Stimulated activated memory B cell treated with anti-CD40 and anti-IgM and Interleukin-4, amounts not matched to agents 10 μg/mL and 1 μg/mL and 100 μg/mL, for 72 hours (primary cell): Measurements from ENCODE around the gene ATP5PD.
A peak's percentile ranks its signal among the peaks of the same experiment; 100 is the strongest.
"Not testable (repeated sequence)": the region's sequence is repeated elsewhere in the genome, so short reads cannot be mapped to it uniquely, and the experiment has no call there.

Experiments
- ATAC-seq: fragments of 150-1000 bp; cut with Tn5 transposase; 2 replicates; pipeline ENCODE4 v1.10.0; 2021
- H3K27ac Mint-ChIP-seq: one replicate; pipeline ENCODE4 v1.8.0; 2022; ENCODE audit warnings: mild to moderate bottlenecking, mixed read lengths
- H3K27me3 Mint-ChIP-seq: one replicate; pipeline ENCODE4 v1.8.0; 2022; ENCODE audit warnings: mixed read lengths
- H3K36me3 Mint-ChIP-seq: one replicate; pipeline ENCODE4 v1.8.0; 2022; ENCODE audit warnings: mixed read lengths
- H3K4me1 Mint-ChIP-seq: one replicate; pipeline ENCODE4 v1.8.0; 2022; ENCODE audit warnings: mixed read lengths
- H3K4me3 Mint-ChIP-seq: one replicate; pipeline ENCODE4 v1.8.0; 2022; ENCODE audit warnings: mild to moderate bottlenecking, moderate library complexity, mixed read lengths
- H3K9me3 Mint-ChIP-seq: one replicate; pipeline ENCODE4 v1.8.0; 2022; ENCODE audit warnings: mixed read lengths

Gene ATP5PD

GRCh38 chr17:75045946-75046406 is 793 bp downstream of the ATP5PD start:
- H3K9me3 Mint-ChIP-seq, ATAC-seq, H3K27me3 Mint-ChIP-seq: not testable (repeated sequence)
- peaks cover 11% of the 10 kb centered on the region for H3K36me3 Mint-ChIP-seq
- H3K4me1 Mint-ChIP-seq, result peaks cover 32% of the 10 kb centered on the region
- H3K4me3 Mint-ChIP-seq, result peak overlapping the region; percentile 99
- H3K27ac Mint-ChIP-seq, result peak overlapping the region; percentile 95

DNA sequence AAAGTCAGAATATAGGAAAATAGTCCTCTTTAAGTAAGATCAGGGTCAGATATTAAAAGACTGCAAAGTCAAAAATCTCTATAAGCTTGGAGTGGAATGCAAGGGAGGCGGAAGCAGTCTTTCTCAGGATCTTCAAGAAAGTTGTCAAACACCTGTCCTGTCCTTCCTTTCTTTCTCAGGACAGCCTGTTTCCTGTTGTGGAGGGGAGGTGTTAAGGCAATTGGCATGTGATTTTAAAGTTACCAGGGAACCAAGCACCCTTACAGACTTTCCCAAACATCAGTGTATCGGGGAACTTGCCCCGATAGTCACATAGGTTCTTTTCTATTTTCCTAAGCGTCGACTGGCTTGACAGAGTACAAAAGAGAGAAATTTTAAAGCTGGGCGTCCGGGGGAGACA is 2.1 kb downstream of the ATP5PD start:
- no peak overlapping the region for H3K4me3 Mint-ChIP-seq
- no peak for ATAC-seq
- H3K36me3 Mint-ChIP-seq, result peaks cover 23% of the 10 kb centered on the region
- peaks cover 32% of the 10 kb centered on the region for H3K4me1 Mint-ChIP-seq
- H3K9me3 Mint-ChIP-seq, result no peaks in the 10 kb centered on the region
- no peaks in the 10 kb centered on the region for H3K27me3 Mint-ChIP-seq
- H3K27ac Mint-ChIP-seq, result no peak overlapping the region

GRCh38 chr17:75043789-75044188 is 3.0 kb downstream of the ATP5PD start:
- not testable (repeated sequence) for H3K27ac Mint-ChIP-seq, H3K27me3 Mint-ChIP-seq, H3K9me3 Mint-ChIP-seq, H3K4me3 Mint-ChIP-seq, ATAC-seq
- peaks cover 30% of the 10 kb centered on the region for H3K36me3 Mint-ChIP-seq
- peaks cover 32% of the 10 kb centered on the region for H3K4me1 Mint-ChIP-seq

DNA sequence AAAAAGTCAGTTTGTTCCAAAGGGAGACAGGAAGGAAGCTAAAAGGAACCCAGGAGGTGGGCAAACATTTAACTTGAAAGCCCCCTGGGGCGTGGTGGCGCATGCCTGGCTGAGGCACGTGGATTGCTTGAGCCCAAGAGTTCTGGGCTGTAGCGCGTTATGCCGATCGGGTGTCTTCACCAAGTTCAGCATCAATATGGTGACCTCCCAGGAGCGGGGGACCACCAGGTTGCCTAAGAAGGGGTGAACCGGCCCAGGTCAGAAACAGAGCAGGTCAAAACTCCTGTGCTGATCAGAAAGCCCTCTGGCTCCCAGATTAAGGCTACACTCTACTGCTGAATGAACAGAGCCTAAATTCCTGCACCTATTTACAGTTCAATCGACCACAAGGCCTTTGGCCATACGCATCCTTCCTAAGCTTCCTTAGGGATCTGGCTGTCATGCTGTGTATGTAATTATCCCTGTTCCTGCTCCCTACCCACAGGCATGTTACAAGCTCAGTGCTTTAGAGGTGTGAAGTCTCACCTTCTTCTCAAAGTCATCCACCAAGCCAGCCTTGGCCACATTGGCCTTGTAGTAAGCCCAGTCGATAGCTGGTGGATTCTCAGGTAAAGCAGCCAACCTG is 5.0 kb downstream of the ATP5PD start:
- no peak overlapping the region for H3K27ac Mint-ChIP-seq
- peaks cover 40% of the 10 kb centered on the region for H3K36me3 Mint-ChIP-seq
- no peak for ATAC-seq
- H3K4me1 Mint-ChIP-seq, result peaks cover 18% of the 10 kb centered on the region
- H3K27me3 Mint-ChIP-seq, result no peaks in the 10 kb centered on the region
- no peak overlapping the region for H3K4me3 Mint-ChIP-seq
- H3K9me3 Mint-ChIP-seq, result no peaks in the 10 kb centered on the region

- Mint-ChIP-seq H3K36me3 (peaks cover 41% of the 10 kb centered on the region), H3K4me3 (no peak overlapping the region), H3K27ac (no peak overlapping the region)
Observed at GRCh38 chr17:75039238-75039637, 7.5 kb downstream of the ATP5PD start.

GRCh38 chr17:75036643-75037268 is 10.0 kb downstream of the ATP5PD start:
- H3K27me3 Mint-ChIP-seq, result no peaks in the 10 kb centered on the region
- no peak for ATAC-seq
- no peak overlapping the region for H3K4me3 Mint-ChIP-seq
- no peak overlapping the region for H3K27ac Mint-ChIP-seq
- peaks cover 37% of the 10 kb centered on the region for H3K36me3 Mint-ChIP-seq
- peaks cover 36% of the 10 kb centered on the region for H3K4me1 Mint-ChIP-seq
- H3K9me3 Mint-ChIP-seq, result no peaks in the 10 kb centered on the region

More at GRCh38 chr17:75039238-75039637, 7.5 kb downstream of the ATP5PD start:
- H3K9me3 Mint-ChIP-seq, result no peaks in the 10 kb centered on the region
- no peaks in the 10 kb centered on the region for H3K27me3 Mint-ChIP-seq
- ATAC-seq, result no peak
- H3K4me1 Mint-ChIP-seq, result peaks cover 13% of the 10 kb centered on the region

- Mint-ChIP-seq H3K4me1 (peaks cover 36% of the 10 kb centered on the region), H3K36me3 (peaks cover 15% of the 10 kb centered on the region), H3K4me3 (peak overlapping the region; percentile 88), H3K27me3 (no peaks in the 10 kb centered on the region), H3K9me3 (peaks cover 3% of the 10 kb centered on the region), H3K27ac (peak overlapping the region; percentile 88)
- ATAC-seq, result peak; percentile 84
Observed at GRCh38 chr17:75034236-75034908, 12.4 kb downstream of the ATP5PD start.

DNA sequence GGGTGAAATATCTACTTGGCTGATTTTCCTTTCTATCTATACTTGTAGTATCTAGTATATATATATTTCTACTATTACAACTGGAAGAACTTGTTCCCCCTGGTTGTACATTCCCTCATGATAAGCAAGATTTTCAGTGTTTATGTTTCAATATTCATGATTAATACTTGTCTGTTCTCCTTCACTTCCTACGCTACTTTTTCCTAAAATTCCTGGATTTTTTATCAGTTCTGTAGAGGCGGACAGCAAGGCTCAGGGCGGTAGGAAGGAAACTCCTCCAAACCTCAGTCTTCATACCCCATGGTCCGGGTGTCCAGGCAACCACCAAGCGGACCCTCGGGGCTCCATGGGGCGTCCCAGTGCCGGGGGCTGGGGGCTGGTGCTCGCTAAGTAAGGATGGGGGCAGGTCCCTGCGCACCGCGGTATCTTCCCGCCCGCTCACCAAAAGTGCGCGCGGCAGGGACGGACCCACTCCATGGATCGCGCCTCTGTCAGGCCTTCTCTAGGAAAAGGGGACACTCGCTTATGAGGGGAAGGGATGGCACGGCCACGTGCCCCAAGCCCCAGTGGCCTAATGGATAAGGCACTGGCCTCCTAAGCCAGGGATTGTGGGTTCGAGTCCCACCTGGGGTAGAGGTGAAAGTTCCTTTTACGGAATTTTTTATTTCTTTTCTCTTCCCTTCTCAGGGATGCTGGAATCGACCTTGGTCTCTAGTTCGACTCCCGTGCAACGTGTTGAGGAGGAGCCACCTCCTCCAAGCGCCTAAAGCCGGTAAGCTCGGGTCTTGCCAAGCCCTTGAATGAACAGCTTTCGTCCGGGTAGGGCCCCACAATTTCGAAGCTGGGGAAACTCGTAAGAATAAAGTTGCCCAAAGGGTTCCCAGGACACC is 13.2 kb downstream of the ATP5PD start:
- peaks cover 36% of the 10 kb centered on the region for H3K4me1 Mint-ChIP-seq
- ATAC-seq, result peak; percentile 68

DNA sequence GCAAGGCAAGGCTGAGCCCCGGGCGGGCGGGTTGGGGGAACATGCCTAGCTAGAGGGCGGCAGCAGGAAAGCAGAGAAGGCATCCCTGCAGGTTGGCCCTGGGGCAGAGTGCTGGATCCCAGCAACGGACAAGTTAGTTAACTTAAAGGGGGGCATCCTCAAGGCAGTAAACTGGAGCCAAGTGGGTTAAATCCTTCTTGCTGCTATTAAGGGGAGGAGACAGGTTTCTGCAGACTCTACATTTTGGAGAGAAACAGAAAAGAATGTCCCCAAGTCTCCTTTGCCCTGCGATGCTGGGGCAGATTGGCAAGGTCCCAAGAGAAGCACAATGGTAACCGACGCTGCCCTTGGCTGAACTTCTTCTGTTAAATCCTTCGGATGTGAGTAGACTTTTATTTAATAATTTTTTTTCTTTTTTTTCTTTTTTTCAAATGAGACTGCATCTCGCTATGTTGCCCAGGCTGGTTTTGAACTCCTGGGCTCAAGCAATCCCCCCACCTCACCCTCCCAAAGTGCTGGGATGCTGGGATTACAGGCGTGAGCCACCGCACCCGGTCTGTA is 14.0 kb downstream of the ATP5PD start:
- Mint-ChIP-seq H3K4me1 (peaks cover 36% of the 10 kb centered on the region), H3K4me3 (peak overlapping the region; percentile 74), H3K27me3 (no peaks in the 10 kb centered on the region), H3K36me3 (peaks cover 5% of the 10 kb centered on the region), H3K9me3 (peaks cover 3% of the 10 kb centered on the region), H3K27ac (peak overlapping the region; percentile 14)
- no peak for ATAC-seq

More for the DNA sequence above, 13.2 kb downstream of the ATP5PD start:
- no peaks in the 10 kb centered on the region for H3K27me3 Mint-ChIP-seq
- peak overlapping the region; percentile 88 for H3K27ac Mint-ChIP-seq
- peak overlapping the region; percentile 88 for H3K4me3 Mint-ChIP-seq
- peaks cover 9% of the 10 kb centered on the region for H3K36me3 Mint-ChIP-seq
- H3K9me3 Mint-ChIP-seq, result peaks cover 3% of the 10 kb centered on the region

DNA sequence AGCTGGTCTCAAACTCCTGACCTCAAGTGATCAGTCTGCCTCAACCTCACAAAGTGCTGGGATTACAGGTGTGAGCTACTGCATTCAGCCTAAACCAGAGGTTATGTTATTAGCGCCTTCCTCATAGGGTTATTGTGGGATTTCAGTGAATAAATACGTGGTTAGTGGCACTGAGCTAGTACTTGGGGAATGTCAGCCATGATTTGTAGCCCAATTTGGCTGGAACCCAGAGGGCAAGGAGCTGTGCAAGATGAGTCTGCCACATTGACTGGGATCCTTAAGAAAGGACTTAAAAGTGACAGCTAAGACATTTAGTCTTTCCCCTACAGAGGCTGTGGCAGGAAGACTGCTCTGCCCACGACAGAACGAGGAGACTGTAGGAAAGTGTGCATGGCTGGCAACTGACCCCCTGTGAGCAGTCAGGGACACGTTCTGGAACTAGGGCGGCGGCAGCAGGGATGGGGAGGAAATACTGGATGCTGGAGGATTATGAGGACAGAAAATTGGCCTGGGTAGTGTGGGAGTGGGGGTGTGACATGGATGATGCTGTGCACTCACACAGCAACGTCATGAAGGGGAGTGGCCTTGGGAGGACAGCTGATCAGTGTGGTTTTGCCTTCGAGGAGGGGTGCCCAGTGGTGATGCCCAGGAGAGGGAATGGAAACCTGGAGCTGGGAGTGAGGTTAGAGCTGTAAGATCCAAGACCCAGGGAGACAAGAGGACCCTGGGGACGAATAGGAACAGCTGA is 14.6 kb downstream of the ATP5PD start:
- H3K4me3 Mint-ChIP-seq, result peak overlapping the region; percentile 74
- peaks cover 3% of the 10 kb centered on the region for H3K9me3 Mint-ChIP-seq
- H3K27me3 Mint-ChIP-seq, result no peaks in the 10 kb centered on the region
- H3K4me1 Mint-ChIP-seq, result peaks cover 36% of the 10 kb centered on the region
- peak; percentile 57 for ATAC-seq
- peaks cover 5% of the 10 kb centered on the region for H3K36me3 Mint-ChIP-seq
- H3K27ac Mint-ChIP-seq, result peak overlapping the region; percentile 14

DNA sequence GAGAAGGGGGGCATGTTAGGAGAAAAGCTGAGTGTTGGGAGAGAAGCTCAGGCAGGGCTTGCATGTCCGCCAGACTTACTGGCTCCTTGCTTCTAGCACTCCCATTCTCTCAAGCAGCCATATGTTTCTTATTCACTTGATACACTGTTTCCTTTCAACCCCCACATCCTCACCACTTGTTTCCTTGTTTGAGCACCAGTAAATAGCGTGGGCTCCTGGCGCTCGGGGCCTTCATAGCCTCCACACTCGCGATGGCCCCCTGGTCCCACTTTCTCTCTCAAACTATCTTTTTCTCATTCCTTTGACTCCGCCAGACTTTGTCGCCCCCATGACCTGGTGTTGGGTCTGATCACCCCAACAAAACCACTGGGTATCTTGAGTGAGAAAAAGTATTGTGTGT is 16.6 kb downstream of the ATP5PD start:
- peaks cover 3% of the 10 kb centered on the region for H3K36me3 Mint-ChIP-seq
- peaks cover 6% of the 10 kb centered on the region for H3K9me3 Mint-ChIP-seq
- no peak overlapping the region for H3K4me3 Mint-ChIP-seq
- H3K4me1 Mint-ChIP-seq, result peaks cover 33% of the 10 kb centered on the region
- no peak overlapping the region for H3K27ac Mint-ChIP-seq
- ATAC-seq, result no peak
- H3K27me3 Mint-ChIP-seq, result no peaks in the 10 kb centered on the region

DNA sequence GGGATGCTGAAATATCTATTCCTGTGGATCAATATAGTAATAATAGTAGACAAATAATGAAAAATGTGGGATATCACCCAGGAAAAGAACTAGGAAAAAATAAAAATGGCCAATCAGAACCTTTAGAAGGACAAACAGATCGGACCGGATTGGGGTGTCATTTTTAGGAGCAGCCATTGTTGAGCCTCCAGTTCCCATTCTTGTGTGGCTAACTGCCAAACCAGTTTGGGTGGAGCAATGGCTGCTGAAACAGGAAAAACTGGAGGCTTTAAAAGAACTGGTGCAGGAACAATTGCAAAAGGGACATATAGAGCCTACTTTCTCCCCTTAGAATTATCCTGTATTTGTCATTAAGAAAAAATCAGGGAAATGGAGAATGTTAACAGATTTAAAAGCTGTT is 20.1 kb downstream of the ATP5PD start:
- H3K9me3 Mint-ChIP-seq, H3K4me1 Mint-ChIP-seq, H3K27ac Mint-ChIP-seq, H3K27me3 Mint-ChIP-seq, ATAC-seq, H3K4me3 Mint-ChIP-seq: not testable (repeated sequence)
- H3K36me3 Mint-ChIP-seq, result peaks cover 30% of the 10 kb centered on the region

DNA sequence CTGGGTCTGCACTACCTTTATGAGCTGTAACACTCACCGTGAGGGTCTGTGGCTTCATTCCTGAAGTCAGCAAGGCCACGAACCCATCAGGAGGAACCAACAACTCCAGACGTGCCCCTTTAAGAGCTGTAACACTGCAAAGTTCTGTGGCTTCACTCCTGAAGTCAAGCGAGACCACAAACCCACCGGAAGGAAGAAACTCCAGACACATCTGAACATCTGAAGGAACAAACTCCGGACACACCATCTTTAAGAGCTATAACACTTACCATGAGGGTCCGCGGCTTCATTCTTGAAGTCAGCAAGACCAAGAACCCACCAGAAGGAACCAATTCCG is 21.4 kb downstream of the ATP5PD start:
- not testable (repeated sequence) for H3K4me1 Mint-ChIP-seq, H3K4me3 Mint-ChIP-seq, H3K27ac Mint-ChIP-seq, H3K9me3 Mint-ChIP-seq, H3K27me3 Mint-ChIP-seq, ATAC-seq
- peaks cover 42% of the 10 kb centered on the region for H3K36me3 Mint-ChIP-seq

DNA sequence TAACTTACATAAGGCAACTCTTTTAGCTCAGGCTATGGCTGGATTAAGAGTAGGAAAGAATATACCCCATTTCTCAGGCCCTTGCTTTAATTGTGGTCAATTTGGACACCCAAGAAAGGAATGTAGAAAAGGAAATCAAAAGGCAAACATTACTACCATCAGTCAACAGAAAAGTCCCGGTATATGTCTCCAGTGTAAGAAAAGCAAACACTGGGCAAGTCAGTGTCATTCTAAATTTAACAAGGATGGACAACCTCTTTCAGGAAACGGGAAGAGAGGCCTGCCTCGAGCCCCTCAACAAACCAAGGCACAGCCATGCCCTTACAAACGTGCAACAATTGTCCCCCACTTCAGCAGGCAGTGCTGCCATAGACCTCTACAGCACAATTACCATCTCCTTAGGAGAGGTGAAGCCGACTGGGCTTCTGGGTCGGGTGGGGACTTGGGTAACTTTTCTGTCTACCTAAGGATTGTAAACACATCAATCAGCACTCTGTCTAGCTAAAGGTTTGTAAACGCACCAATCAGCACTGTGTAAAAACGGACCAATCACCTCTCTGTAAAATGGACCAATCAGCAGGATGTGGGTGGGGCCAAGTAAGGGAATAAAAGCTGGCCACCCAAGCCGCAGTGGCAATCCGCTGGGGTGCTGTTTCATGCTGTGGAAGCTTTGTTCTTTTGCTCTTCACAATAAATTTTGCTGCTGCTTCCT is 21.9 kb downstream of the ATP5PD start:
- Mint-ChIP-seq H3K4me3 (no peak overlapping the region), H3K9me3 (peaks cover 3% of the 10 kb centered on the region), H3K27ac (no peak overlapping the region), H3K4me1 (no peaks in the 10 kb centered on the region), H3K36me3 (peaks cover 46% of the 10 kb centered on the region), H3K27me3 (no peaks in the 10 kb centered on the region)
- ATAC-seq, result no peak
